ENCODE measurements around the gene STXBP6. TPM values are rescaled to one million over a fixed set of nuclear protein-coding genes. Genes with fewer than 3 reads are reported as not detected.

Gene STXBP6
- total and polyA plus RNA-seq, 2 of the 13 experiments (the other 11 are each of a cell fraction or from before 2014, with no cell fraction given): 35.3 to 42.8 TPM

DNA sequence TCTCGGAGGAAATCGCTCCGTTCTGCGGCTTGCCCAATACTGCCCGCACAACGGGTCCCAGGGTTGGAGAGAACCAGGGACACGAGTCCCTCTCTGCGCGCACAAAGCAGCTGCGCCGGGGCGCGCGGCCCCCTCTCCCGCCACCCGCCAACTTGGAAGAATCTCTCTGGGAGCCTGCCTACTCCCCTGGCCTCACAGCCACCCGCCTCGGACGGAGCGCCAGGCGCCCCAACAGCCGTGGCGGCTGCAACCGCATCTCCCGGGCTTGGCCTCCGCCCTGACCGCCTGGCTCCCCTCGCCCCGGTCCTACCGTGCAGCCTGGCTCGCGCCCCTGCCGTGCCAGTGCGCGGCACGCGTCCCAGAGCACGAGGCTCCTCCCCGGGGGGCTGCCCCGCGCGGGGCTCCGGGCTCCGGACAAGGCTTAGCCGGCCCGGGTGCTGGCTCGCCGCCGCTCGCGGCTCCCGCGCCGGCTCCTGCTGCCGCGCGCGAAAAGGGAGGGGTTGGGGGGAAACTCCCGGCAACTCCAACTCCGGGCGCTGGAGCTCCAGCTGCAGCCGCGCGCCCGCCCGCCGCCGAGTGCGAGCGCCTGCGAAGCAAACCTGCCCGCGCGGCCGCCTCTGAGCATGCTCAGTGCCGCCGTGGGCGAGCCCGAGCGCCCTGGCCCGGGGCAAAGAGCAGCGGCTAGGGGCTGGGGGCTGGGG is at the start of gene STXBP6 (continued):
- TF ChIP-seq, protein P1, sequence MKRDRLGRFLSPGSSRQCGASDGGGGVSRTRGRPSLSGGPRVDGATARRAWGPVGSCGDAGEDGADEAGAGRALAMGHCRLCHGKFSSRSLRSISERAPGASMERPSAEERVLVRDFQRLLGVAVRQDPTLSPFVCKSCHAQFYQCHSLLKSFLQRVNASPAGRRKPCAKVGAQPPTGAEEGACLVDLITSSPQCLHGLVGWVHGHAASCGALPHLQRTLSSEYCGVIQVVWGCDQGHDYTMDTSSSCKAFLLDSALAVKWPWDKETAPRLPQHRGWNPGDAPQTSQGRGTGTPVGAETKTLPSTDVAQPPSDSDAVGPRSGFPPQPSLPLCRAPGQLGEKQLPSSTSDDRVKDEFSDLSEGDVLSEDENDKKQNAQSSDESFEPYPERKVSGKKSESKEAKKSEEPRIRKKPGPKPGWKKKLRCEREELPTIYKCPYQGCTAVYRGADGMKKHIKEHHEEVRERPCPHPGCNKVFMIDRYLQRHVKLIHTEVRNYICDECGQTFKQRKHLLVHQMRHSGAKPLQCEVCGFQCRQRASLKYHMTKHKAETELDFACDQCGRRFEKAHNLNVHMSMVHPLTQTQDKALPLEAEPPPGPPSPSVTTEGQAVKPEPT (CRISPR knock-in tag; IDR thresholded peaks at IDR 0.05; ENCODE audit: low read depth): peak; percentile 93; the same call in 1 of the 2 replicates
- TF ChIP-seq FLYWCH1 (CRISPR knock-in tag; IDR thresholded peaks at IDR 0.05) (0 out of 2 replicates have a peak, but pooled peaks have one; percentile 91), MIER2 (CRISPR knock-in tag; IDR thresholded peaks at IDR 0.05) (no peak), SMAD9 (CRISPR knock-in tag; IDR thresholded peaks at IDR 0.05) (no peak), HDAC1 (CRISPR knock-in tag; IDR thresholded peaks at IDR 0.05) (0 out of 2 replicates have a peak, but pooled peaks have one; percentile 37), MYNN (CRISPR knock-in tag; IDR thresholded peaks at IDR 0.05; ENCODE audit: low read depth) (0 out of 2 replicates have a peak, but pooled peaks have one; percentile 8), KAT7 (CRISPR knock-in tag; IDR thresholded peaks at IDR 0.05; ENCODE audit: borderline replicate concordance) (no peak; the same call in 1 of the 2 replicates), HDAC2 (CRISPR knock-in tag; IDR thresholded peaks at IDR 0.05) (no peak), CHD2 (IDR thresholded peaks at IDR 0.05; ENCODE audit: low read depth, low read length) (0 out of 2 replicates have a peak, but pooled peaks have one; percentile 4), PRPF4 (IDR thresholded peaks at IDR 0.05; ENCODE audit: low read depth, low read length, poor library complexity, severe bottlenecking) (no peak), MLXIP (CRISPR knock-in tag; IDR thresholded peaks at IDR 0.05; ENCODE audit: borderline replicate concordance) (peak; percentile 73; the same call in 1 of the 2 replicates), ZNF343 (CRISPR knock-in tag; IDR thresholded peaks at IDR 0.05) (peak; percentile 60; the same call in 1 of the 2 replicates), MIER3 (CRISPR knock-in tag; IDR thresholded peaks at IDR 0.05; ENCODE audit: borderline replicate concordance) (no peak), FIP1L1 (IDR thresholded peaks at IDR 0.05; ENCODE audit: borderline replicate concordance, insufficient read depth, low read depth, low read length) (no peak), KLF9 (CRISPR knock-in tag; IDR thresholded peaks at IDR 0.05; ENCODE audit: low read depth) (no peak), ZNF75D (CRISPR knock-in tag; IDR thresholded peaks at IDR 0.05; ENCODE audit: borderline replicate concordance) (no peak), PREB (CRISPR knock-in tag; IDR thresholded peaks at IDR 0.05) (peak; percentile 44; the same call in 1 of the 2 replicates), ZNF724P (CRISPR knock-in tag; IDR thresholded peaks at IDR 0.05; ENCODE audit: borderline replicate concordance) (peak; percentile 70; the same call in 1 of the 2 replicates)
- TF ChIP-seq, protein P2, sequence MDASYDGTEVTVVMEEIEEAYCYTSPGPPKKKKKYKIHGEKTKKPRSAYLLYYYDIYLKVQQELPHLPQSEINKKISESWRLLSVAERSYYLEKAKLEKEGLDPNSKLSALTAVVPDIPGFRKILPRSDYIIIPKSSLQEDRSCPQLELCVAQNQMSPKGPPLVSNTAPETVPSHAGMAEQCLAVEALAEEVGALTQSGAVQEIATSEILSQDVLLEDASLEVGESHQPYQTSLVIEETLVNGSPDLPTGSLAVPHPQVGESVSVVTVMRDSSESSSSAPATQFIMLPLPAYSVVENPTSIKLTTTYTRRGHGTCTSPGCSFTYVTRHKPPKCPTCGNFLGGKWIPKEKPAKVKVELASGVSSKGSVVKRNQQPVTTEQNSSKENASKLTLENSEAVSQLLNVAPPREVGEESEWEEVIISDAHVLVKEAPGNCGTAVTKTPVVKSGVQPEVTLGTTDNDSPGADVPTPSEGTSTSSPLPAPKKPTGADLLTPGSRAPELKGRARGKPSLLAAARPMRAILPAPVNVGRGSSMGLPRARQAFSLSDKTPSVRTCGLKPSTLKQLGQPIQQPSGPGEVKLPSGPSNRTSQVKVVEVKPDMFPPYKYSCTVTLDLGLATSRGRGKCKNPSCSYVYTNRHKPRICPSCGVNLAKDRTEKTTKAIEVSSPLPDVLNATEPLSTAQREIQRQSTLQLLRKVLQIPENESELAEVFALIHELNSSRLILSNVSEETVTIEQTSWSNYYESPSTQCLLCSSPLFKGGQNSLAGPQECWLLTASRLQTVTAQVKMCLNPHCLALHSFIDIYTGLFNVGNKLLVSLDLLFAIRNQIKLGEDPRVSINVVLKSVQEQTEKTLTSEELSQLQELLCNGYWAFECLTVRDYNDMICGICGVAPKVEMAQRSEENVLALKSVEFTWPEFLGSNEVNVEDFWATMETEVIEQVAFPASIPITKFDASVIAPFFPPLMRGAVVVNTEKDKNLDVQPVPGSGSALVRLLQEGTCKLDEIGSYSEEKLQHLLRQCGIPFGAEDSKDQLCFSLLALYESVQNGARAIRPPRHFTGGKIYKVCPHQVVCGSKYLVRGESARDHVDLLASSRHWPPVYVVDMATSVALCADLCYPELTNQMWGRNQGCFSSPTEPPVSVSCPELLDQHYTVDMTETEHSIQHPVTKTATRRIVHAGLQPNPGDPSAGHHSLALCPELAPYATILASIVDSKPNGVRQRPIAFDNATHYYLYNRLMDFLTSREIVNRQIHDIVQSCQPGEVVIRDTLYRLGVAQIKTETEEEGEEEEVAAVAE (CRISPR knock-in tag; IDR thresholded peaks at IDR 0.05; ENCODE audit: borderline replicate concordance): no peak

Measured in HepG2 (cell line).